HG03135 (cell line): ENCODE results near the gene MINDY4.

Experiments used
- ATAC-seq: cut with Tn5 transposase; IDR thresholded peaks from one replicate; pipeline ENCODE4 v1.9.1; 2021; ENCODE audit warnings: mild to moderate bottlenecking, moderate library complexity; ENCODE audit not compliant: unreplicated experiment

MINDY4 gene

GRCh38 chr7:30771174-30771879 is at the start of gene MINDY4:
Gene MINDY4 (plus strand): TSS chr7:30771417. CDS start chr7:30771494, 77 bp downstream.
- ATAC-seq: peak; percentile 90

GRCh38 chr7:30722187-30722586 is 49.0 kb upstream of the MINDY4 start:
- no peak for ATAC-seq

- no peak for ATAC-seq
These were observed 48.5 kb upstream of the MINDY4 start for GRCh38 chr7:30722671-30723070.

- no peak for ATAC-seq
These were observed 47.4 kb upstream of the MINDY4 start for GRCh38 chr7:30723776-30724175.

- ATAC-seq: no peak
These were observed 44.8 kb upstream of the MINDY4 start for GRCh38 chr7:30726296-30727006.

- ATAC-seq: no peak
These were observed 43.9 kb upstream of the MINDY4 start for GRCh38 chr7:30727061-30727945.

- no peak for ATAC-seq
These were observed 42.6 kb upstream of the MINDY4 start for GRCh38 chr7:30728591-30729100.

GRCh38 chr7:30729642-30730041 is 41.6 kb upstream of the MINDY4 start:
- ATAC-seq: no peak

- no peak for ATAC-seq
These were observed 41.1 kb upstream of the MINDY4 start for GRCh38 chr7:30730097-30730496.

- no peak for ATAC-seq
These were observed 40.2 kb upstream of the MINDY4 start for GRCh38 chr7:30730996-30731395.

- ATAC-seq: no peak
These were observed 39.6 kb upstream of the MINDY4 start for GRCh38 chr7:30731581-30731980.

- ATAC-seq: no peak
These were observed 38.6 kb upstream of the MINDY4 start for GRCh38 chr7:30732606-30733005.

GRCh38 chr7:30733216-30733615 is 38.0 kb upstream of the MINDY4 start:
- no peak for ATAC-seq

- ATAC-seq: no peak
These were observed 37.5 kb upstream of the MINDY4 start for GRCh38 chr7:30733691-30734090.

- no peak for ATAC-seq
These were observed 36.7 kb upstream of the MINDY4 start for GRCh38 chr7:30734497-30734896.

GRCh38 chr7:30735631-30736030 is 35.6 kb upstream of the MINDY4 start:
- ATAC-seq: no peak

GRCh38 chr7:30736291-30736690 is 34.9 kb upstream of the MINDY4 start:
- no peak for ATAC-seq

GRCh38 chr7:30738026-30738915 is 32.9 kb upstream of the MINDY4 start:
- no peak for ATAC-seq

- no peak for ATAC-seq
These were observed 31.5 kb upstream of the MINDY4 start for GRCh38 chr7:30739691-30740090.
